Measurements from ENCODE around the gene ALG9. TPM values are rescaled to one million over a fixed set of nuclear protein-coding genes. Genes with fewer than 3 reads are reported as not detected.

ALG9 gene
- polyA plus RNA-seq, 1 experiment, result 40.0 TPM

- H3K9me3 ChIP-seq (ENCODE audit: control insufficient read depth, insufficient read depth, low read length), result no peaks in the 10 kb centered on the region
- ChIA-PET POLR2A (interaction anchor here (0.7 to 1.0 kb wide), 2 partner anchors 15 to 37 kb away, joined by 3 read pairs; partner anchors contain the start of gene ALG9), CTCF (interaction anchor here (0.6 to 1.9 kb wide), 6 partner anchors 11 to 380 kb away, joined by 3 to 6 read pairs (median 4); no protein-coding TSS in a partner anchor)
- H3K4me3 ChIP-seq (ENCODE audit: low read depth, low read length), result no peak overlapping the region
- no peak for TF ChIP-seq CTCF (IDR thresholded peaks at IDR 0.05; ENCODE audit: low read depth, low read length)
- DNase-seq (ENCODE audit: low read depth, low spot score), result no peak
- H3K27me3 ChIP-seq (ENCODE audit: control insufficient read depth, insufficient read depth, low read length), result no peaks in the 10 kb centered on the region
- no peak overlapping the region for H3K27ac ChIP-seq (ENCODE audit: low read depth, low read length)
Measured at GRCh38 chr11:111834432-111835163, 36.8 kb downstream of the ALG9 start.

DNA sequence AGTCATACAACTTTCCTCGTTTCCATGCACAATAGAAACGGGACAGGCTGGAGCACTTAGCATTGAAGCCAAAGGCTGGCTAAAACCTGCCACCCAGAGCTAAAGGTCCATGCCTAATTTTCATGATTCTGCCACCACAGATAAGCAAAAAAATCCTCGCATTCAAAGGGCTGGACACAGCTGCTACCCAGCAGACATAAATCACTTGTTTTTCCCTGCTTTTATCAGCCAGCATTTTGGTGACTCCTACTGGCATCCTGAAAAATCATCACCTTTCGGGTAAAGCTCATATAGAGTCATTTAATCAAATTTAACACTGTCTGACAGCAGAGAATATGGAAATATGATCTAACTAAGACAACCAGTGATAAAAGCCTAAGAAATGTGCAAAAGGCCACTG is 37.9 kb downstream of the ALG9 start:
- no peaks in the 10 kb centered on the region for H3K27me3 ChIP-seq (ENCODE audit: control insufficient read depth, insufficient read depth, low read length)
- POLR2A ChIA-PET, result interaction anchor here (0.6 kb wide), 1 partner anchor 17 kb away, joined by 4 read pairs; no protein-coding TSS in a partner anchor
- no peaks in the 10 kb centered on the region for H3K9me3 ChIP-seq (ENCODE audit: control insufficient read depth, insufficient read depth, low read length)
- TF ChIP-seq CTCF (IDR thresholded peaks at IDR 0.05; ENCODE audit: low read depth, low read length), result no peak
- no peak for DNase-seq (ENCODE audit: low read depth, low spot score)
- CTCF ChIA-PET, result interaction anchor here (0.7 to 3.1 kb wide), 9 partner anchors 8 to 267 kb away, joined by 3 to 20 read pairs (median 4); no protein-coding TSS in a partner anchor
- H3K27ac ChIP-seq (ENCODE audit: low read depth, low read length), result no peak overlapping the region
- no peak overlapping the region for H3K4me3 ChIP-seq (ENCODE audit: low read depth, low read length)

DNA sequence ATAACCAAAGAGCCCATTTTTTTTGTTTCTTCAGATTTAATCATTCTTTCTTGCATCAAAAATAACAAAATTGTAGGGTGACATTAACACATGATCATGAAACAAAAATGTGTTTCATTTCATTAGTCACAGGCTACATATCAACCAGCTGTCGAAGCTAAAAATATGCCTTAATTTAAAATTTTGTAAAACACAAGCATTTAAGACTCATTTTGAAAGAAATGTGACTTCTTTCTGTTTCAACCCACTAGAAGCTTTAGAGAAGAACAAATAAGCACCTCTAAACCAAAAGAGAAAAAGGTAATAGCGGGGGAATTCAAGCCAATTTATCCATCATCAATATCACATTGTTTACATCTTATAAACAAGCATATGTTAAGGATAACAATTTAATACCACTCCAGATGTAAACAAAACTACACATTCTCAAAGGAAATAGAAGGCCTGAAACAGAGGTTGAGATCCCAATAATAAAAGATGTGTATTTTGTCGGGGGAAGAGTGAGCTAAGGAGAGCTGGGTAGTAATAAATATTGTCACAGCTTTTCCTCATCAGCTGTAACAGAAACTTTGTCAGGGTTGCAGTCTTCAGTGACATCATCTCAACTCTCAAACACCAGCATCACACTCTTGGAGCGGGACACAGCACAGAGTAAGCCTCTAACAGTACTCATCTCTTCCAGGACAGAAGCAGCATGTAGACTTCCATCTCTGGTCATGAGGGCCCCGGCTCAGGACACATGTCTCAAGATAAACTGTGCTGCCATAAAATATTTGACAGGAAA is 42.0 kb downstream of the ALG9 start:
- Histone ChIP-seq H3K27ac (ENCODE audit: low read depth, low read length) (no peak overlapping the region), H3K9me3 (ENCODE audit: control insufficient read depth, insufficient read depth, low read length) (no peaks in the 10 kb centered on the region), H3K27me3 (ENCODE audit: control insufficient read depth, insufficient read depth, low read length) (no peaks in the 10 kb centered on the region), H3K4me3 (ENCODE audit: low read depth, low read length) (no peak overlapping the region)
- ChIA-PET POLR2A (no interaction called here), CTCF (interaction anchor here (0.8 to 1.6 kb wide), 2 partner anchors 13 to 225 kb away, joined by 3 read pairs; no protein-coding TSS in a partner anchor)
- DNase-seq (ENCODE audit: low read depth, low spot score), result no peak
- no peak for TF ChIP-seq CTCF (IDR thresholded peaks at IDR 0.05; ENCODE audit: low read depth, low read length)

DNA sequence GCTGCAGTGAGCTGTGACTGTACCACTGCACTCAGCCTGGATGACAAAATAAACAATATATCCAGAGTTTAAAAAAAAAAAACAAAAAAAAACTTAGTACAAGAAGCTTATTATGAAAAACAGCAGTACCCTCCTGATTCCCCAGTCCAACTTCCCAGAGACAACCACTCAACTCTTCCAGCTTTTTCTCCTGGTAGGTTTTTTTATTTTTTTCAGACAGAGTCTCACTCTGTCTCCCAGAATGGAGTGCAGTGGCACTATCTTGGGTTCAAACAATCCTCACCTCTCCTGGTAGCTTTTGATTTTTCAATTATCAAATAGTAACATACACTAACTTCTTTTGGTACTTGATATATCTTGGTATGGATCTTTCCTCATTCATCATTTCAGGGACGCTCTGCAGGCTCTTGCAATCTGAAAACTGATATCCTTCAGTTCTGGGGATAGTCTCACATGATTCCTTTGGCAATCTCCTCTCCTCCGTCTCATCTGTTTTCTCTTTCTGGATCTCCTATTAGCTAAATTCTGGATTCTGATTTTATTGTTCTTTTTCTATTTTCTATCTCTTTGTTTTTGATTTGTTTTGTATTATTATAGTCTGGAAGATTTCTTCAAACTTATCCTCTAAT is 44.9 kb downstream of the ALG9 start:
- Histone ChIP-seq H3K27ac (ENCODE audit: low read depth, low read length) (no peak overlapping the region), H3K9me3 (ENCODE audit: control insufficient read depth, insufficient read depth, low read length) (no peaks in the 10 kb centered on the region), H3K4me3 (ENCODE audit: low read depth, low read length) (no peak overlapping the region), H3K27me3 (ENCODE audit: control insufficient read depth, insufficient read depth, low read length) (no peaks in the 10 kb centered on the region)
- DNase-seq (ENCODE audit: low read depth, low spot score), result no peak
- POLR2A ChIA-PET, result interaction anchor here (1.1 kb wide), 1 partner anchor 60 kb away, joined by 3 read pairs; the partner anchor contains the start of gene PPP2R1B
- CTCF ChIA-PET, result interaction anchor here (0.6 to 1.3 kb wide), 2 partner anchors 50 to 70 kb away, joined by 3 to 5 read pairs; no protein-coding TSS in a partner anchor
- no peak for TF ChIP-seq CTCF (IDR thresholded peaks at IDR 0.05; ENCODE audit: low read depth, low read length)

Measured in AG04450 (cell line).